Liver (tissue), 9 donors: Measurements from ENCODE around the gene GAS2. TPM values are rescaled to one million over a fixed set of nuclear protein-coding genes. Genes with fewer than 3 reads are reported as not detected.

Experiments
- DNase-seq: peaks from one replicate; pipeline ENCODE4 v3.0.0-alpha.2; 2017; ENCODE audit warnings: low spot score
- H3K27ac ChIP-seq, 2 donors: one replicate each; pipeline ENCODE4 v1.7.0; 2013; ENCODE audit warnings: inconsistent platforms in 2 of 2, low read length in 2 of 2, control low read depth in 1 of 2, low read depth in 1 of 2, mild to moderate bottlenecking in 1 of 2
- H3K27me3 ChIP-seq, 4 donors: one replicate each; pipeline versions ENCODE4 v1.6.1 to v1.7.0; 2013; ENCODE audit warnings: low read length in 3 of 4, inconsistent platforms in 1 of 4, mild to moderate bottlenecking in 1 of 4, moderate library complexity in 1 of 4; ENCODE audit not compliant: control insufficient read depth in 4 of 4, insufficient read depth in 4 of 4
- H3K36me3 ChIP-seq, 4 donors: one replicate each; pipeline versions ENCODE4 v1.6.1 to v1.7.0; 2013; ENCODE audit warnings: low read length in 3 of 4, mild to moderate bottlenecking in 3 of 4, low read depth in 1 of 4, moderate library complexity in 1 of 4; ENCODE audit not compliant: control insufficient read depth in 4 of 4, insufficient read depth in 3 of 4
- H3K4me1 ChIP-seq, 4 donors: one replicate each; pipeline versions ENCODE4 v1.6.1 to v1.7.0; 2013; ENCODE audit warnings: low read length in 3 of 4, mild to moderate bottlenecking in 3 of 4, moderate library complexity in 1 of 4; ENCODE audit not compliant: control insufficient read depth in 4 of 4, insufficient read depth in 4 of 4
- H3K4me3 ChIP-seq, 3 donors: one replicate each; pipeline versions ENCODE4 v1.6.1 to v1.7.0; 2013; ENCODE audit warnings: low read length in 3 of 3, control low read depth in 1 of 3, low read depth in 1 of 3, mild to moderate bottlenecking in 1 of 3
- H3K9ac ChIP-seq, 2 donors: one replicate each; pipeline ENCODE4 v1.7.0; 2013; ENCODE audit warnings: low read length in 2 of 2, mild to moderate bottlenecking in 2 of 2, moderate library complexity in 2 of 2, control low read depth in 1 of 2, low read depth in 1 of 2
- H3K9me3 ChIP-seq, 4 donors: one replicate each; pipeline versions ENCODE4 v1.6.1 to v1.7.0; 2013; ENCODE audit warnings: low read length in 3 of 4; ENCODE audit not compliant: control insufficient read depth in 4 of 4
- EGR1 ChIP-seq, 2 donors: IDR thresholded peaks; 2 replicates each; pipeline ENCODE4 v1.6.1; 2016 to 2018; ENCODE audit warnings: antibody characterized with exemption in 2 of 2, low read depth in 2 of 2
- FOXA1 ChIP-seq: IDR thresholded peaks from 2 replicates; pipeline ENCODE4 v1.6.1; 2016; ENCODE audit warnings: antibody characterized with exemption
- FOXA2 ChIP-seq: IDR thresholded peaks from 2 replicates; pipeline ENCODE4 v1.6.1; 2016; ENCODE audit warnings: antibody characterized with exemption
- GABPA ChIP-seq, 2 donors: IDR thresholded peaks in 1 of 2; conservative IDR thresholded peaks in 1 of 2; 2 replicates each; pipeline ENCODE4 v1.6.1; 2016; ENCODE audit warnings: antibody characterized with exemption in 2 of 2, mild to moderate bottlenecking in 1 of 2, moderate library complexity in 1 of 2
- HNF4A ChIP-seq, 2 donors: conservative IDR thresholded peaks; 2 replicates each; pipeline ENCODE4 v1.6.1; 2016; ENCODE audit warnings: antibody characterized with exemption in 2 of 2, mild to moderate bottlenecking in 2 of 2
- HNF4G ChIP-seq: IDR thresholded peaks from 2 replicates; pipeline ENCODE4 v1.6.1; 2016; ENCODE audit warnings: antibody characterized with exemption
- JUND ChIP-seq, 2 donors: IDR thresholded peaks; 2 replicates each; pipeline ENCODE4 v1.6.1; 2016; ENCODE audit warnings: antibody characterized with exemption in 2 of 2
- NR2F2 ChIP-seq: IDR thresholded peaks from 2 replicates; pipeline ENCODE4 v1.6.1; 2016; ENCODE audit warnings: antibody characterized with exemption
- RAD21 ChIP-seq, 2 donors: IDR thresholded peaks; 2 replicates each; pipeline ENCODE4 v1.6.1; 2016; ENCODE audit warnings: antibody characterized with exemption in 2 of 2, mild to moderate bottlenecking in 2 of 2
- RXRA ChIP-seq, 2 donors: IDR thresholded peaks; 2 replicates each; pipeline ENCODE4 v1.6.1; 2017 to 2018; ENCODE audit warnings: antibody characterized with exemption in 2 of 2, mild to moderate bottlenecking in 1 of 2
- SP1 ChIP-seq: IDR thresholded peaks from 2 replicates; pipeline ENCODE4 v1.6.1; 2018; ENCODE audit warnings: antibody characterized with exemption, mild to moderate bottlenecking
- TAF1 ChIP-seq: conservative IDR thresholded peaks from 2 replicates; pipeline ENCODE4 v1.6.1; 2016; ENCODE audit warnings: antibody characterized with exemption, mild to moderate bottlenecking
- YY1 ChIP-seq: IDR thresholded peaks from 2 replicates; pipeline ENCODE4 v1.6.1; 2016; ENCODE audit warnings: antibody characterized with exemption, mild to moderate bottlenecking
- WGBS: extraction: QIAGEN DNeasy Blood & Tissue Kit; methylation state at CpG from one replicate; pipeline ENCODE4 v1.1.7; 2013; 5-methylcytosine and 5-hydroxymethylcytosine counted together
- polyA plus RNA-seq, 2 donors: library from polyadenylated mRNA; stranded (reverse) in 1 of 2; unstranded in 1 of 2; fragments of 200-250 nt in 1 of 2; fragments of >200 nt in 1 of 2; fragmentation: Nextera tagmentation in 1 of 2; extraction: Ambion mirVana in 1 of 2; gene quantifications; one replicate each; pipeline versions ENCODE4 v1.2.1 to v1.2.3, GENCODE V29; 2013 to 2015
- total RNA-seq, 2 donors: library from RNA; depleted of rRNA; stranded (reverse); fragments of >200 nt; gene quantifications; one replicate each; pipeline ENCODE4 v1.2.3, GENCODE V29; 2014
- TF ChIP-seq, protein P1 (sequence below): IDR thresholded peaks from 2 replicates; pipeline ENCODE4 v1.6.1; 2016; ENCODE audit warnings: antibody characterized with exemption
- TF ChIP-seq, protein P2 (sequence below): IDR thresholded peaks from 2 replicates; pipeline ENCODE4 v1.6.1; 2016; ENCODE audit warnings: antibody characterized with exemption
- TF ChIP-seq, protein P3 (sequence below): IDR thresholded peaks from 2 replicates; pipeline ENCODE4 v1.6.1; 2016; ENCODE audit warnings: antibody characterized with exemption
- TF ChIP-seq, protein P4 (sequence below): IDR thresholded peaks from 2 replicates; pipeline ENCODE4 v1.6.1; 2016; ENCODE audit warnings: antibody characterized with exemption, mild to moderate bottlenecking
- donor health status: healthy.
- donor health status: healthy.
- donor health status: healthy.
- donor health status: healthy.
- donor health status: healthy.

The GAS2 gene
- total and polyA plus RNA-seq, 4 donors: 13.4 to 75.6 (median 42.3) TPM

DNA sequence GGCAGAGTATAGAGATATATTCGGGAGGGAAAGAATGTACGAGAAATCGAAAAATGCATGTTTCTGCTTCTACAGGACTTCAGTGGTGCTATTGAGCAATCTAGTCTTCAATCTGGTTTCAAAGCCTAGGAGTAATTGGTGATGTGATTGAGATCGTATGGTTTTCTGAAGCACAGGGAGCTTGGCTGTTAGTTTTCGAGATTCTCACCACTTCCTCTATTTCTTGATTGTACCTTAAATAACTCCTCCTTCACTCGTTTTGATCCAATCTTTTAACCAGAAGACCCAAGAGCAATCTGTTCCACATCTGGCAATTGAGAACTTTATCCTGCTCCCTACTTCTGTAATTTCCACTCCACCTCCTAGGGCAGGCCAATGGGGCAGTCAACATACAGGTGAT, 193.3 kb downstream of the GAS2 start:
- TF ChIP-seq RXRA (IDR thresholded peaks at IDR 0.05) (no peak), HNF4G (no peak), FOXA2 (no peak), NR2F2 (no peak), EGR1 (IDR thresholded peaks at IDR 0.05; ENCODE audit: low read depth in 2 of 2) (no peak), HNF4A (conservative IDR thresholded peaks at IDR 0.05) (no peak), RAD21 (IDR thresholded peaks at IDR 0.05) (no peak), FOXA1 (no peak), JUND (IDR thresholded peaks at IDR 0.05) (no peak), SP1 (no peak), TAF1 (no peak)
- TF ChIP-seq, protein P1, sequence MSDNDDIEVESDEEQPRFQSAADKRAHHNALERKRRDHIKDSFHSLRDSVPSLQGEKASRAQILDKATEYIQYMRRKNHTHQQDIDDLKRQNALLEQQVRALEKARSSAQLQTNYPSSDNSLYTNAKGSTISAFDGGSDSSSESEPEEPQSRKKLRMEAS: no peak
- TF ChIP-seq, protein P2, sequence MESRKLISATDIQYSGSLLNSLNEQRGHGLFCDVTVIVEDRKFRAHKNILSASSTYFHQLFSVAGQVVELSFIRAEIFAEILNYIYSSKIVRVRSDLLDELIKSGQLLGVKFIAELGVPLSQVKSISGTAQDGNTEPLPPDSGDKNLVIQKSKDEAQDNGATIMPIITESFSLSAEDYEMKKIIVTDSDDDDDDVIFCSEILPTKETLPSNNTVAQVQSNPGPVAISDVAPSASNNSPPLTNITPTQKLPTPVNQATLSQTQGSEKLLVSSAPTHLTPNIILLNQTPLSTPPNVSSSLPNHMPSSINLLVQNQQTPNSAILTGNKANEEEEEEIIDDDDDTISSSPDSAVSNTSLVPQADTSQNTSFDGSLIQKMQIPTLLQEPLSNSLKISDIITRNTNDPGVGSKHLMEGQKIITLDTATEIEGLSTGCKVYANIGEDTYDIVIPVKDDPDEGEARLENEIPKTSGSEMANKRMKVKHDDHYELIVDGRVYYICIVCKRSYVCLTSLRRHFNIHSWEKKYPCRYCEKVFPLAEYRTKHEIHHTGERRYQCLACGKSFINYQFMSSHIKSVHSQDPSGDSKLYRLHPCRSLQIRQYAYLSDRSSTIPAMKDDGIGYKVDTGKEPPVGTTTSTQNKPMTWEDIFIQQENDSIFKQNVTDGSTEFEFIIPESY: no peak
- TF ChIP-seq, protein P3, sequence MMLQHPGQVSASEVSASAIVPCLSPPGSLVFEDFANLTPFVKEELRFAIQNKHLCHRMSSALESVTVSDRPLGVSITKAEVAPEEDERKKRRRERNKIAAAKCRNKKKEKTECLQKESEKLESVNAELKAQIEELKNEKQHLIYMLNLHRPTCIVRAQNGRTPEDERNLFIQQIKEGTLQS: no peak
- TF ChIP-seq, protein P4, sequence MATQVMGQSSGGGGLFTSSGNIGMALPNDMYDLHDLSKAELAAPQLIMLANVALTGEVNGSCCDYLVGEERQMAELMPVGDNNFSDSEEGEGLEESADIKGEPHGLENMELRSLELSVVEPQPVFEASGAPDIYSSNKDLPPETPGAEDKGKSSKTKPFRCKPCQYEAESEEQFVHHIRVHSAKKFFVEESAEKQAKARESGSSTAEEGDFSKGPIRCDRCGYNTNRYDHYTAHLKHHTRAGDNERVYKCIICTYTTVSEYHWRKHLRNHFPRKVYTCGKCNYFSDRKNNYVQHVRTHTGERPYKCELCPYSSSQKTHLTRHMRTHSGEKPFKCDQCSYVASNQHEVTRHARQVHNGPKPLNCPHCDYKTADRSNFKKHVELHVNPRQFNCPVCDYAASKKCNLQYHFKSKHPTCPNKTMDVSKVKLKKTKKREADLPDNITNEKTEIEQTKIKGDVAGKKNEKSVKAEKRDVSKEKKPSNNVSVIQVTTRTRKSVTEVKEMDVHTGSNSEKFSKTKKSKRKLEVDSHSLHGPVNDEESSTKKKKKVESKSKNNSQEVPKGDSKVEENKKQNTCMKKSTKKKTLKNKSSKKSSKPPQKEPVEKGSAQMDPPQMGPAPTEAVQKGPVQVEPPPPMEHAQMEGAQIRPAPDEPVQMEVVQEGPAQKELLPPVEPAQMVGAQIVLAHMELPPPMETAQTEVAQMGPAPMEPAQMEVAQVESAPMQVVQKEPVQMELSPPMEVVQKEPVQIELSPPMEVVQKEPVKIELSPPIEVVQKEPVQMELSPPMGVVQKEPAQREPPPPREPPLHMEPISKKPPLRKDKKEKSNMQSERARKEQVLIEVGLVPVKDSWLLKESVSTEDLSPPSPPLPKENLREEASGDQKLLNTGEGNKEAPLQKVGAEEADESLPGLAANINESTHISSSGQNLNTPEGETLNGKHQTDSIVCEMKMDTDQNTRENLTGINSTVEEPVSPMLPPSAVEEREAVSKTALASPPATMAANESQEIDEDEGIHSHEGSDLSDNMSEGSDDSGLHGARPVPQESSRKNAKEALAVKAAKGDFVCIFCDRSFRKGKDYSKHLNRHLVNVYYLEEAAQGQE: no peak
- no peaks in the 10 kb centered on the region for H3K4me1 ChIP-seq
- DNase-seq: no peak
- no peak overlapping the region for H3K9ac ChIP-seq
- H3K4me3 ChIP-seq: no peak overlapping the region
- no peaks in the 10 kb centered on the region for H3K27me3 ChIP-seq
- no peaks in the 10 kb centered on the region for H3K36me3 ChIP-seq
- H3K27ac ChIP-seq: no peak overlapping the region
- WGBS: 84% methylated on average over 6 of the region's 6 CpGs
- H3K9me3 ChIP-seq: no peaks in the 10 kb centered on the region

DNA sequence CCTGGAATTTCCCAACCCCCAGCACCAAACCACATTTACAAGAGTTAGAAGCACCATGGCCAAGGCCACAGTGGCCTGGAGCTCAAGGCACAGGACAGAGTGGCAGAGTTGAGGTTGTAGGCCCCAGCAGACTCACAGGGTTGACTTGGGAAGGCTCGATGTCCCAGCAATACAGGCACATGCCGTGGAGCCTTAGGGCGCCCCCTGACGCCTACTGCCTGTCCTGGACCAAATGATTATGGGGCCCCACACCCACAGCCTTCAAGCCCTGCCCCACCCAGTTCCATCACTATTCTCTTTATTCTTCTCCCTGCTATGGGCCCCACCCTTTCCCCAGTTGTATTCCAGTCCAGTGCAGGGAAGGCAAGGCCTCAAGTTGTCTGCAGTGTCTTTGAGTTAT, 193.8 kb downstream of the GAS2 start, which contains the start of gene CCDC179:
Gene CCDC179 (minus strand): TSS at position 234 of the 400 bp plus-strand sequence. CDS start 53 bp downstream, at position 181.
- no peak within 1 kb of the TSS for H3K9ac ChIP-seq
- no peaks in the 10 kb centered on the region for H3K36me3 ChIP-seq
- no peak within 1 kb of the TSS for H3K4me3 ChIP-seq
- TF ChIP-seq, protein P2: no peak
- TF ChIP-seq FOXA1: no peak
- no peak for TF ChIP-seq RAD21 (IDR thresholded peaks at IDR 0.05)
- no peak for TF ChIP-seq EGR1 (IDR thresholded peaks at IDR 0.05; ENCODE audit: low read depth in 2 of 2)
- no peak for TF ChIP-seq TAF1
- TF ChIP-seq, protein P1: no peak
- TF ChIP-seq HNF4A (conservative IDR thresholded peaks at IDR 0.05): no peak
- no peak for TF ChIP-seq JUND (IDR thresholded peaks at IDR 0.05)
- no peak for TF ChIP-seq FOXA2
- TF ChIP-seq, protein P4: no peak
- TF ChIP-seq GABPA (IDR thresholded peaks at IDR 0.05 in 1 of 2, conservative IDR thresholded peaks at IDR 0.05 in 1 of 2): no peak
- TF ChIP-seq RXRA (IDR thresholded peaks at IDR 0.05): no peak
- no peak for TF ChIP-seq SP1
- TF ChIP-seq HNF4G: no peak
- no peak for TF ChIP-seq YY1
- WGBS: 94% methylated on average over 4 of the region's 4 CpGs
- DNase-seq: no peak
- no peak within 1 kb of the TSS for H3K27ac ChIP-seq
- H3K27me3 ChIP-seq: no peaks in the 10 kb centered on the region
- H3K4me1 ChIP-seq: no peaks in the 10 kb centered on the region
- H3K9me3 ChIP-seq: no peaks in the 10 kb centered on the region
